Liver (tissue), 9 donors: ENCODE data around the gene DEAF1. TPM values are rescaled to one million over a fixed set of nuclear protein-coding genes. Genes with fewer than 3 reads are reported as not detected.

Source experiments
- DNase-seq: peaks from one replicate; pipeline ENCODE4 v3.0.0-alpha.2; 2017; ENCODE audit warnings: low spot score
- H3K27ac ChIP-seq, 2 donors: one replicate each; pipeline ENCODE4 v1.7.0; 2013; ENCODE audit warnings: inconsistent platforms in 2 of 2, low read length in 2 of 2, control low read depth in 1 of 2, low read depth in 1 of 2, mild to moderate bottlenecking in 1 of 2
- H3K27me3 ChIP-seq, 4 donors: one replicate each; pipeline versions ENCODE4 v1.6.1 to v1.7.0; 2013; ENCODE audit warnings: low read length in 3 of 4, inconsistent platforms in 1 of 4, mild to moderate bottlenecking in 1 of 4, moderate library complexity in 1 of 4; ENCODE audit not compliant: control insufficient read depth in 4 of 4, insufficient read depth in 4 of 4
- H3K36me3 ChIP-seq, 4 donors: one replicate each; pipeline versions ENCODE4 v1.6.1 to v1.7.0; 2013; ENCODE audit warnings: low read length in 3 of 4, mild to moderate bottlenecking in 3 of 4, low read depth in 1 of 4, moderate library complexity in 1 of 4; ENCODE audit not compliant: control insufficient read depth in 4 of 4, insufficient read depth in 3 of 4
- H3K4me1 ChIP-seq, 4 donors: one replicate each; pipeline versions ENCODE4 v1.6.1 to v1.7.0; 2013; ENCODE audit warnings: low read length in 3 of 4, mild to moderate bottlenecking in 3 of 4, moderate library complexity in 1 of 4; ENCODE audit not compliant: control insufficient read depth in 4 of 4, insufficient read depth in 4 of 4
- H3K4me3 ChIP-seq, 3 donors: one replicate each; pipeline versions ENCODE4 v1.6.1 to v1.7.0; 2013; ENCODE audit warnings: low read length in 3 of 3, control low read depth in 1 of 3, low read depth in 1 of 3, mild to moderate bottlenecking in 1 of 3
- H3K9ac ChIP-seq, 2 donors: one replicate each; pipeline ENCODE4 v1.7.0; 2013; ENCODE audit warnings: low read length in 2 of 2, mild to moderate bottlenecking in 2 of 2, moderate library complexity in 2 of 2, control low read depth in 1 of 2, low read depth in 1 of 2
- H3K9me3 ChIP-seq, 4 donors: one replicate each; pipeline versions ENCODE4 v1.6.1 to v1.7.0; 2013; ENCODE audit warnings: low read length in 3 of 4; ENCODE audit not compliant: control insufficient read depth in 4 of 4
- ATF3 ChIP-seq: IDR thresholded peaks from 2 replicates; pipeline ENCODE4 v1.6.1; 2016; ENCODE audit warnings: antibody characterized with exemption
- EGR1 ChIP-seq, 2 donors: IDR thresholded peaks; 2 replicates each; pipeline ENCODE4 v1.6.1; 2016 to 2018; ENCODE audit warnings: antibody characterized with exemption in 2 of 2, low read depth in 2 of 2
- FOXA1 ChIP-seq: IDR thresholded peaks from 2 replicates; pipeline ENCODE4 v1.6.1; 2016; ENCODE audit warnings: antibody characterized with exemption
- FOXA2 ChIP-seq: IDR thresholded peaks from 2 replicates; pipeline ENCODE4 v1.6.1; 2016; ENCODE audit warnings: antibody characterized with exemption
- GABPA ChIP-seq, 2 donors: IDR thresholded peaks in 1 of 2; conservative IDR thresholded peaks in 1 of 2; 2 replicates each; pipeline ENCODE4 v1.6.1; 2016; ENCODE audit warnings: antibody characterized with exemption in 2 of 2, mild to moderate bottlenecking in 1 of 2, moderate library complexity in 1 of 2
- HNF4A ChIP-seq, 2 donors: conservative IDR thresholded peaks; 2 replicates each; pipeline ENCODE4 v1.6.1; 2016; ENCODE audit warnings: antibody characterized with exemption in 2 of 2, mild to moderate bottlenecking in 2 of 2
- HNF4G ChIP-seq: IDR thresholded peaks from 2 replicates; pipeline ENCODE4 v1.6.1; 2016; ENCODE audit warnings: antibody characterized with exemption
- JUND ChIP-seq, 2 donors: IDR thresholded peaks; 2 replicates each; pipeline ENCODE4 v1.6.1; 2016; ENCODE audit warnings: antibody characterized with exemption in 2 of 2
- NR2F2 ChIP-seq: IDR thresholded peaks from 2 replicates; pipeline ENCODE4 v1.6.1; 2016; ENCODE audit warnings: antibody characterized with exemption
- RAD21 ChIP-seq, 2 donors: IDR thresholded peaks; 2 replicates each; pipeline ENCODE4 v1.6.1; 2016; ENCODE audit warnings: antibody characterized with exemption in 2 of 2, mild to moderate bottlenecking in 2 of 2
- REST ChIP-seq: IDR thresholded peaks from 2 replicates; pipeline ENCODE4 v1.6.1; 2016; ENCODE audit warnings: antibody characterized with exemption, mild to moderate bottlenecking
- RXRA ChIP-seq, 2 donors: IDR thresholded peaks; 2 replicates each; pipeline ENCODE4 v1.6.1; 2017 to 2018; ENCODE audit warnings: antibody characterized with exemption in 2 of 2, mild to moderate bottlenecking in 1 of 2
- SP1 ChIP-seq: IDR thresholded peaks from 2 replicates; pipeline ENCODE4 v1.6.1; 2018; ENCODE audit warnings: antibody characterized with exemption, mild to moderate bottlenecking
- TAF1 ChIP-seq: conservative IDR thresholded peaks from 2 replicates; pipeline ENCODE4 v1.6.1; 2016; ENCODE audit warnings: antibody characterized with exemption, mild to moderate bottlenecking
- YY1 ChIP-seq: IDR thresholded peaks from 2 replicates; pipeline ENCODE4 v1.6.1; 2016; ENCODE audit warnings: antibody characterized with exemption, mild to moderate bottlenecking
- ZBTB33 ChIP-seq: IDR thresholded peaks from 2 replicates; pipeline ENCODE4 v1.6.1; 2016; ENCODE audit warnings: antibody characterized with exemption
- WGBS: extraction: QIAGEN DNeasy Blood & Tissue Kit; methylation state at CpG from one replicate; pipeline ENCODE4 v1.1.7; 2013; 5-methylcytosine and 5-hydroxymethylcytosine counted together
- polyA plus RNA-seq, 2 donors: library from polyadenylated mRNA; stranded (reverse) in 1 of 2; unstranded in 1 of 2; fragments of 200-250 nt in 1 of 2; fragments of >200 nt in 1 of 2; fragmentation: Nextera tagmentation in 1 of 2; extraction: Ambion mirVana in 1 of 2; gene quantifications; one replicate each; pipeline versions ENCODE4 v1.2.1 to v1.2.3, GENCODE V29; 2013 to 2015
- total RNA-seq, 2 donors: library from RNA; depleted of rRNA; stranded (reverse); fragments of >200 nt; gene quantifications; one replicate each; pipeline ENCODE4 v1.2.3, GENCODE V29; 2014
- TF ChIP-seq, protein P1 (sequence below): IDR thresholded peaks from 2 replicates; pipeline ENCODE4 v1.6.1; 2016; ENCODE audit warnings: antibody characterized with exemption
- TF ChIP-seq, protein P2 (sequence below): fragments of 150-350 bp; IDR thresholded peaks from 2 replicates; pipeline ENCODE4 v1.5.1; 2017; ENCODE audit warnings: improper control_type of control experiment, low read depth, low read length; ENCODE audit not compliant: missing input control
- donor health status: healthy.
- donor health status: healthy.
- donor health status: healthy.
- donor health status: healthy.
- donor health status: healthy.

Gene DEAF1
- total RNA-seq (10 to 100 TPM in 1 of 2 donors, 1 to 10 TPM in 1; 9.6 to 11.4 TPM), polyA plus RNA-seq (10 to 100 TPM in 1 of 2 donors, 1 to 10 TPM in 1; 7.0 to 10.5 TPM)

DNA sequence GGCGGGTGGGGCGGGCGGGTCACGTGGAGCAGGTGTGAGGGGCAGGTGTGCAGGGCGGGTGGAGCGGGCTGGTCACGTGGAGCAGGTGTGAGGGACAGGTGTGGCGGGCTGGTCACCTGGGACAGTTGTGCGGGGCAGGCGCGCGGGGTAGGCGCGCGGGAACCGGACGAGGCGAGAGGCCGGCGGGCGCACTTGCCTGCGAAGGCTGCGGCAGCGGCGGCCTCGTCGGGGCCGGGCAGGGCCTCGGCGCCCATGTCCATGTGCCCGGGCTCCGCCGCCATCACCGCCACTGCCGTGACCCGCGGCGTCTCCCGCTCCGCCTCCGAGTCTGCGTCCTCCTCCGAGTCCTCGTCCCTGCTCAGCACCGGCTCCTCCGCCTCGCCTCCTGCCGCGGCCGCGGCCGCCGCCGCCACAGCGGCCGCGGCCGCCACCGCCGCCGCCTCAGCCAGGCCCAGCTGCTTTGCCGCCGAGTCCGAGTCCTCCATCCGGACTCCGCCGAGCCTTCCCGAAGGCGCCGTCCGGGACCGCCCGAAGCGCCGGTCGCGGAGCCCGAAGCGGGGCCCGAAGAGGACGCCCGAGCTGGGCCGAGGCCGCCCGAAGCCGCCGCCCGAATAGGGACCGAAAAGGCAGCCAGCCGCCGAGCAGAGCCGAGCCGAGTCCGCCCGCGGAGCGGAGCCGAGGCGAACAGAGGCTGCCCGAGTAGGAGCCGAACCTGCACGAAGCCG lies at the start of gene DEAF1:
DEAF1 (minus strand) TSS at position 660 of the 725 bp plus-strand sequence; CDS start at position 485, 175 bp downstream.
- Histone ChIP-seq H3K36me3 (peaks cover 0 to 6% (median 1%) of the 10 kb centered on the region in 4 donors), H3K9ac (peak within 1 kb of the TSS; percentile 57 to 70), H3K9me3 (no peaks in the 10 kb centered on the region), H3K27ac (peak within 1 kb of the TSS; percentile 94 to 95), H3K4me3 (peak within 1 kb of the TSS; percentile 48 to 87 (median 86)), H3K4me1 (peaks cover 3 to 27% (median 17%) of the 10 kb centered on the region in 4 donors), H3K27me3 (no peaks in the 10 kb centered on the region)
- no peak for TF ChIP-seq RXRA (IDR thresholded peaks at IDR 0.05)
- TF ChIP-seq REST: no peak
- no peak for TF ChIP-seq GABPA (IDR thresholded peaks at IDR 0.05 in 1 of 2, conservative IDR thresholded peaks at IDR 0.05 in 1 of 2)
- TF ChIP-seq RAD21 (IDR thresholded peaks at IDR 0.05): no peak
- no peak for TF ChIP-seq ATF3
- no peak for TF ChIP-seq HNF4A (conservative IDR thresholded peaks at IDR 0.05)
- TF ChIP-seq TAF1: no peak
- TF ChIP-seq SP1: no peak
- TF ChIP-seq FOXA1: no peak
- no peak for TF ChIP-seq HNF4G
- TF ChIP-seq, protein P1, sequence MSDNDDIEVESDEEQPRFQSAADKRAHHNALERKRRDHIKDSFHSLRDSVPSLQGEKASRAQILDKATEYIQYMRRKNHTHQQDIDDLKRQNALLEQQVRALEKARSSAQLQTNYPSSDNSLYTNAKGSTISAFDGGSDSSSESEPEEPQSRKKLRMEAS: no peak
- no peak for TF ChIP-seq FOXA2
- TF ChIP-seq JUND (IDR thresholded peaks at IDR 0.05): no peak
- TF ChIP-seq, protein P2, sequence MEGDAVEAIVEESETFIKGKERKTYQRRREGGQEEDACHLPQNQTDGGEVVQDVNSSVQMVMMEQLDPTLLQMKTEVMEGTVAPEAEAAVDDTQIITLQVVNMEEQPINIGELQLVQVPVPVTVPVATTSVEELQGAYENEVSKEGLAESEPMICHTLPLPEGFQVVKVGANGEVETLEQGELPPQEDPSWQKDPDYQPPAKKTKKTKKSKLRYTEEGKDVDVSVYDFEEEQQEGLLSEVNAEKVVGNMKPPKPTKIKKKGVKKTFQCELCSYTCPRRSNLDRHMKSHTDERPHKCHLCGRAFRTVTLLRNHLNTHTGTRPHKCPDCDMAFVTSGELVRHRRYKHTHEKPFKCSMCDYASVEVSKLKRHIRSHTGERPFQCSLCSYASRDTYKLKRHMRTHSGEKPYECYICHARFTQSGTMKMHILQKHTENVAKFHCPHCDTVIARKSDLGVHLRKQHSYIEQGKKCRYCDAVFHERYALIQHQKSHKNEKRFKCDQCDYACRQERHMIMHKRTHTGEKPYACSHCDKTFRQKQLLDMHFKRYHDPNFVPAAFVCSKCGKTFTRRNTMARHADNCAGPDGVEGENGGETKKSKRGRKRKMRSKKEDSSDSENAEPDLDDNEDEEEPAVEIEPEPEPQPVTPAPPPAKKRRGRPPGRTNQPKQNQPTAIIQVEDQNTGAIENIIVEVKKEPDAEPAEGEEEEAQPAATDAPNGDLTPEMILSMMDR: no peak
- no peak for TF ChIP-seq YY1
- no peak for TF ChIP-seq NR2F2
- no peak for TF ChIP-seq EGR1 (IDR thresholded peaks at IDR 0.05; ENCODE audit: low read depth in 2 of 2)
- TF ChIP-seq ZBTB33: no peak
- DNase-seq: peak; percentile 99
- 5% methylated on average over 103 of the region's 103 CpGs for WGBS
